ENCODE measurements around the gene ACSL5.

DNA sequence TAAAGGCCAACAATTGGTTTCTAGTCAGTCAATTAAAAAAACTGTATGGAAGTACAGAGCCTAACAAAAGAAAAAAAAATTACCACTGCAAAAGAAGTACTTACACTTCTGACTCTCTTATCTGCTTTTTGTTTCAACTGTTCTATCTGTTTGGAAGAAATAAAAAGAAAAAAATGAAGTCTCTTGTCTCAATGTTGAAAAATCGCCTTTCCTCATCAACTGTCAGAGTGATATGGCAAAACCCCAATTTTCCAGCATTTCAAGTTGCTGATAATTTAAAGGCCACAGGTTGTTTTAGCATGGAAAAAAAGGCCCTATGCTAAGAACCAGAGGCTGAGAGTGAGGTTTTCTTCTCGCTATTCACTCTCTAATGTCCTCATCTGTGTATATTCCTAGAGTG lies 59.2 kb downstream of the ACSL5 start:
- no peak for TF ChIP-seq CTCF (IDR thresholded peaks at IDR 0.05)
- no peak for TF ChIP-seq ZFX (IDR thresholded peaks at IDR 0.05; ENCODE audit: borderline replicate concordance)

Data from 22Rv1 (cell line).